HepG2 (cell line): ENCODE results near the gene SLC24A4. TPM values are rescaled to one million over a fixed set of nuclear protein-coding genes. Genes with fewer than 3 reads are reported as not detected.

Experiments
- ATAC-seq: fragments of 200-7000 bp; cut with Tn5 transposase; 3 replicates; pipeline ENCODE4 v1.9.1; 2020; ENCODE audit warnings: mild to moderate bottlenecking, moderate library complexity
- BruUV-seq: library from RNA; stranded (reverse); fragments of 400-500 nt; replicated peaks from 2 replicates; lab custom pipeline; 2021; lab: Mats Ljungman, UMichigan
- CTCF ChIA-PET: fragments of 300-600 bp; formaldehyde crosslinking; extraction: SDS; loops from one replicate; lab custom pipeline; 2021; ENCODE audit warnings: low total read pairs, inconsistent platforms, low intra/inter-chr PET ratio; lab: Yijun Ruan, JAX
- POLR2A ChIA-PET: fragments of 350-600 bp; sonication (Branson Sonifier 250); formaldehyde crosslinking; loops from one replicate; lab custom pipeline; 2020; ENCODE audit warnings: antibody characterized with exemption, inconsistent platforms; lab: Yijun Ruan, JAX
- DNase-seq: peaks from one replicate; pipeline ENCODE4 v3.0.0-alpha.2; 2015; ENCODE audit warnings: low spot score
- FAIRE-seq: peaks from 3 replicates; lab custom pipeline; 2011; peaks lifted over from hg19 to GRCh38; lab: Jason Lieb, UNC
- H2AFZ ChIP-seq: one replicate; pipeline ENCODE4 v1.6.1; 2011; ENCODE audit warnings: low read length, inconsistent platforms
- H3K27ac ChIP-seq: fragments of 300-600 bp; 3 replicates; pipeline ENCODE4 v1.8.0; 2011; ENCODE audit warnings: mixed run types, mild to moderate bottlenecking, mixed read lengths, low read length, inconsistent platforms; ENCODE audit not compliant: insufficient read depth; ENCODE audit errors: extremely low read length
- H3K27me3 ChIP-seq, 2 experiments: fragments of 200-600 bp in 1 of 2; 2 replicates in 1 of 2; 3 replicates in 1 of 2; pipeline versions ENCODE4 v1.6.0 to v1.8.0; 2011; ENCODE audit warnings: low read length in 2 of 2, mild to moderate bottlenecking in 2 of 2, moderate library complexity in 2 of 2, inconsistent platforms in 1 of 2; ENCODE audit not compliant: insufficient read depth in 2 of 2, control insufficient read depth in 1 of 2
- H3K36me3 ChIP-seq, 2 experiments: fragments of 200-600 bp in 1 of 2; replicated peaks in 1 of 2; 2 replicates in 1 of 2; 3 replicates in 1 of 2; pipeline versions ENCODE4 v1.5.1 to v1.8.0; 2011; ENCODE audit warnings: low read length in 2 of 2, inconsistent platforms in 1 of 2; ENCODE audit not compliant: insufficient read depth in 2 of 2, control insufficient read depth in 1 of 2
- H3K4me1 ChIP-seq: 2 replicates; pipeline ENCODE4 v1.5.1; 2012; ENCODE audit warnings: low read length, inconsistent platforms; ENCODE audit not compliant: insufficient read depth
- H3K4me2 ChIP-seq: 2 replicates; pipeline ENCODE4 v1.6.0; 2011; ENCODE audit warnings: low read depth, low read length, inconsistent platforms
- H3K4me3 ChIP-seq, 3 experiments: fragments of 200-600 bp in 1 of 3; sonication (generic), shearing (Covaris generic) in 1 of 3; replicated peaks in 1 of 3; 2 replicates each; pipeline ENCODE4 v1.5.1; 2011 to 2016; ENCODE audit warnings: low read length in 3 of 3, inconsistent platforms in 2 of 3, low read depth in 2 of 3, mild to moderate bottlenecking in 2 of 3, control low read depth in 1 of 3, mixed read lengths in 1 of 3; ENCODE audit not compliant: insufficient read depth in 1 of 3
- H3K79me2 ChIP-seq: one replicate; pipeline ENCODE4 v1.6.1; 2011; ENCODE audit warnings: low read length, inconsistent platforms; ENCODE audit not compliant: insufficient read depth
- H3K9ac ChIP-seq: 2 replicates; pipeline ENCODE4 v1.6.0; 2011; ENCODE audit warnings: mild to moderate bottlenecking, low read depth, low read length, inconsistent platforms; ENCODE audit not compliant: insufficient read depth
- H3K9me3 ChIP-seq: 2 replicates; pipeline ENCODE4 v1.5.1; 2012; ENCODE audit warnings: mild to moderate bottlenecking, low read length
- H4K20me1 ChIP-seq: 2 replicates; pipeline ENCODE4 v1.6.0; 2011; ENCODE audit warnings: inconsistent platforms, mild to moderate bottlenecking, low read length, moderate library complexity; ENCODE audit not compliant: insufficient read depth
- CHD4 ChIP-seq: fragments of 200-600 bp; sonication (generic); IDR thresholded peaks from 2 replicates; pipeline ENCODE4 v1.7.0; 2017; ENCODE audit warnings: mild to moderate bottlenecking, low read length, borderline replicate concordance
- FOXK1 ChIP-seq: sonication (generic); formaldehyde crosslinking; IDR thresholded peaks from 2 replicates; pipeline ENCODE4 v1.4.0; 2020; ENCODE audit warnings: low read depth, missing genetic modification reagents, borderline replicate concordance
- GATAD2A ChIP-seq: IDR thresholded peaks from 2 replicates; pipeline ENCODE4 v1.6.1; 2016
- HES4 ChIP-seq: sonication (generic); formaldehyde crosslinking; IDR thresholded peaks from 2 replicates; pipeline ENCODE4 v1.9.0; 2021; ENCODE audit warnings: mild to moderate bottlenecking, missing genetic modification reagents, borderline replicate concordance
- KDM5B ChIP-seq: sonication (generic); formaldehyde crosslinking; IDR thresholded peaks from 2 replicates; pipeline ENCODE4 v1.4.0; 2020; ENCODE audit warnings: missing genetic modification reagents, mild to moderate bottlenecking, borderline replicate concordance
- NCOA1 ChIP-seq: sonication (generic); formaldehyde crosslinking; IDR thresholded peaks from 2 replicates; pipeline ENCODE4 v1.9.0; 2021; ENCODE audit warnings: missing genetic modification reagents
- NR1H2 ChIP-seq: sonication (generic); formaldehyde crosslinking; IDR thresholded peaks from 2 replicates; pipeline ENCODE4 v1.8.1; 2022; ENCODE audit warnings: low read depth, missing genetic modification reagents, borderline replicate concordance
- RARA ChIP-seq: IDR thresholded peaks from 2 replicates; pipeline ENCODE4 v1.6.1; 2016; ENCODE audit warnings: missing genetic modification reagents, missing compliant biosample characterization
- RNF2 ChIP-seq: fragments of 450-650 bp; conservative IDR thresholded peaks from 2 replicates; pipeline ENCODE4 v1.6.1; 2016; ENCODE audit warnings: low read depth
- RXRA ChIP-seq: sonication (generic); formaldehyde crosslinking; IDR thresholded peaks from 2 replicates; pipeline ENCODE4 v1.5.1; 2020; ENCODE audit warnings: missing genetic modification reagents
- SALL1 ChIP-seq: sonication (generic); formaldehyde crosslinking; IDR thresholded peaks from 2 replicates; pipeline ENCODE4 v1.8.0; 2022; ENCODE audit warnings: mild to moderate bottlenecking, missing genetic modification reagents
- SP2 ChIP-seq: sonication (generic); formaldehyde crosslinking; IDR thresholded peaks from 2 replicates; pipeline ENCODE4 v1.5.1; 2020; ENCODE audit warnings: mild to moderate bottlenecking, missing genetic modification reagents
- TBX2 ChIP-seq: sonication (generic); formaldehyde crosslinking; IDR thresholded peaks from 2 replicates; pipeline ENCODE4 v1.5.0; 2020; ENCODE audit warnings: missing genetic modification reagents, mild to moderate bottlenecking, borderline replicate concordance
- TFAP4 ChIP-seq: sonication (generic); IDR thresholded peaks from 2 replicates; pipeline ENCODE4 v1.6.1; 2016; ENCODE audit warnings: low read depth, borderline replicate concordance
- YEATS2 ChIP-seq: sonication (generic); formaldehyde crosslinking; IDR thresholded peaks from 2 replicates; pipeline ENCODE4 v1.4.0; 2020; ENCODE audit warnings: missing genetic modification reagents, borderline replicate concordance
- ZBED4 ChIP-seq: sonication (generic); formaldehyde crosslinking; IDR thresholded peaks from 2 replicates; pipeline ENCODE4 v1.4.0; 2020; ENCODE audit warnings: missing genetic modification reagents, borderline replicate concordance
- ZFP36L1 ChIP-seq: sonication (generic); formaldehyde crosslinking; IDR thresholded peaks from 2 replicates; pipeline ENCODE4 v1.8.0; 2022; ENCODE audit warnings: mild to moderate bottlenecking, missing genetic modification reagents, moderate library complexity
- ZFP90 ChIP-seq: sonication (generic); formaldehyde crosslinking; IDR thresholded peaks from 2 replicates; pipeline ENCODE4 v1.8.0; 2022; ENCODE audit warnings: missing genetic modification reagents, mild to moderate bottlenecking, inconsistent platforms, borderline replicate concordance
- ZNF709 ChIP-seq: sonication (generic); formaldehyde crosslinking; IDR thresholded peaks from 2 replicates; pipeline ENCODE4 v1.5.0; 2020; ENCODE audit warnings: mild to moderate bottlenecking, missing genetic modification reagents
- ZNF891 ChIP-seq: sonication (generic); formaldehyde crosslinking; IDR thresholded peaks from 2 replicates; pipeline ENCODE4 v1.5.0; 2020; ENCODE audit warnings: mild to moderate bottlenecking, missing genetic modification reagents
- WGBS: methylation state at CpG from one replicate; pipeline ENCODE4 v1.1.6; 2017; ENCODE audit warnings: low lambda C conversion rate; 5-methylcytosine and 5-hydroxymethylcytosine counted together
- in situ Hi-C: cut with HindIII; loops from 2 replicates; pipeline ENCODE4 v1.10.0; 2017; ENCODE audit warnings: low pct_unique_long_range_greater_than_20kb; ENCODE audit not compliant: extremely low pct_ligation_motif_present
- intact Hi-C: fragments of 100-400 bp; cut with micrococcal nuclease; formaldehyde crosslinking; loops from one replicate; pipeline ENCODE4 v1.10.0; 2022; ENCODE audit not compliant: unreplicated experiment
- polyA plus RNA-seq, 8 experiments: library from polyadenylated mRNA; depleted of rRNA in 3 of 8; stranded (reverse) in 7 of 8; unstranded in 1 of 8; fragments of >200 nt; fragmentation: Illumina TruSeq in 4 of 8; extraction: Trizol in 4 of 8; gene quantifications; 2 replicates each; pipeline versions ENCODE4 v1.2.1 to v1.2.3, GENCODE V29; 2011 to 2016; ENCODE audit warnings: low read depth in 4 of 8, missing spikeins in 1 of 8, mixed read lengths in 1 of 8; ENCODE audit not compliant: insufficient read depth in 1 of 8
- total RNA-seq, 5 experiments: library from RNA; depleted of rRNA; stranded (reverse); fragments of >200 nt; fragmentation: Illumina TruSeq; extraction: Trizol; gene quantifications; 2 replicates each; pipeline ENCODE4 v1.2.3, GENCODE V29; 2016; ENCODE audit warnings: low read depth in 1 of 5
- TF ChIP-seq, protein P1 (sequence below): sonication (generic); formaldehyde crosslinking; IDR thresholded peaks from 2 replicates; pipeline ENCODE4 v1.4.0; 2020; ENCODE audit warnings: missing genetic modification reagents

The SLC24A4 gene
- total and polyA plus RNA-seq, 2 of the 13 experiments (the other 11 are each of a cell fraction or from before 2014, with no cell fraction given) = not detected

GRCh38 chr14:92366237-92366636, 43.3 kb downstream of the SLC24A4 start:
- no peak overlapping the region for H3K27ac ChIP-seq
- H3K4me2 ChIP-seq = no peak overlapping the region
- no peaks in the 10 kb centered on the region for H3K79me2 ChIP-seq
- no peak overlapping the region for H2AFZ ChIP-seq
- no peak overlapping the region for H3K4me3 ChIP-seq
- H3K36me3 ChIP-seq = no peaks in the 10 kb centered on the region
- peaks cover 13 to 64% of the 10 kb centered on the region in 2 experiments; a peak in 3 of 5 replicates for H3K27me3 ChIP-seq
- no peaks in the 10 kb centered on the region for H3K9me3 ChIP-seq
- H3K9ac ChIP-seq = no peak overlapping the region
- DNase-seq = peak; percentile 25
- no peaks in the 10 kb centered on the region for H4K20me1 ChIP-seq
- peaks cover 12% of the 10 kb centered on the region for H3K4me1 ChIP-seq
- ChIA-PET POLR2A (no interaction called here), CTCF (no interaction called here)
- ATAC-seq = peak; percentile 96
- intact Hi-C loops = no loop called here
- FAIRE-seq = no peak
- in situ Hi-C loops = no loop called here
- 9% methylated on average over 9 of the region's 11 CpGs for WGBS
- BruUV-seq = no TSS peak
- TF ChIP-seq SP2 (CRISPR knock-in tag) = no peak
- peak; percentile 85 for TF ChIP-seq TFAP4
- peak; percentile 34; the same call in 1 of the 2 replicates for TF ChIP-seq RXRA
- TF ChIP-seq GATAD2A (CRISPR knock-in tag) = peak; percentile 61
- TF ChIP-seq ZNF891 (CRISPR knock-in tag) = no peak
- no peak for TF ChIP-seq ZNF709 (CRISPR knock-in tag)
- peak; percentile 35; the same call in 1 of the 2 replicates for TF ChIP-seq FOXK1 (CRISPR knock-in tag)
- TF ChIP-seq CHD4 = no peak
- peak; percentile 48; the same call in 1 of the 2 replicates for TF ChIP-seq KDM5B (CRISPR knock-in tag)
- TF ChIP-seq RARA (CRISPR knock-in tag) = peak; percentile 88
- no peak for TF ChIP-seq YEATS2
- 0 out of 2 replicates have a peak, but pooled peaks have one; percentile 37 for TF ChIP-seq NR1H2 (CRISPR knock-in tag)
- 0 out of 2 replicates have a peak, but pooled peaks have one; percentile 23 for TF ChIP-seq TBX2 (CRISPR knock-in tag)
- 0 out of 2 replicates have a peak, but pooled peaks have one; percentile 52 for TF ChIP-seq ZFP36L1 (CRISPR knock-in tag)
- peak; percentile 90 for TF ChIP-seq SALL1
- no peak for TF ChIP-seq HES4 (CRISPR knock-in tag)
- TF ChIP-seq, protein P1, sequence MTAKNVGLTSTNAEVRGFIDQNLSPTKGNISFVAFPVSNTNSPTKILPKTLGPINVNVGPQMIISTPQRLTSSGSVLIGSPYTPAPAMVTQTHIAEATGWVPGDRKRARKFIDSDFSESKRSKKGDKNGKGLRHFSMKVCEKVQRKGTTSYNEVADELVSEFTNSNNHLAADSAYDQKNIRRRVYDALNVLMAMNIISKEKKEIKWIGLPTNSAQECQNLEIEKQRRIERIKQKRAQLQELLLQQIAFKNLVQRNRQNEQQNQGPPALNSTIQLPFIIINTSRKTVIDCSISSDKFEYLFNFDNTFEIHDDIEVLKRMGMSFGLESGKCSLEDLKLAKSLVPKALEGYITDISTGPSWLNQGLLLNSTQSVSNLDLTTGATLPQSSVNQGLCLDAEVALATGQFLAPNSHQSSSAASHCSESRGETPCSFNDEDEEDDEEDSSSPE = 0 out of 2 replicates have a peak, but pooled peaks have one; percentile 35
- no peak for TF ChIP-seq ZBED4
- TF ChIP-seq NCOA1 = no peak
- peak; percentile 48; the same call in 1 of the 2 replicates for TF ChIP-seq RNF2
- TF ChIP-seq ZFP90 (CRISPR knock-in tag) = no peak
